ENCODE data around the gene PGS1. TPM values are rescaled to one million over a fixed set of nuclear protein-coding genes. Genes with fewer than 3 reads are reported as not detected.

The PGS1 gene
- total and polyA plus RNA-seq, 2 of the 8 experiments (the other 6 are each of a cell fraction or from before 2014, with no cell fraction given) = 46.7 to 60.0 TPM

GRCh38 chr17:78454346-78454745, 75.9 kb downstream of the PGS1 start:
- no peak overlapping the region for H4K5ac ChIP-seq (ENCODE audit: insufficient read length, low read depth, low read length)
- ChIA-PET POLR2A (ENCODE audit: partially characterized antibody) (interaction anchor here (0.8 kb wide), 1 partner anchor 138 kb away, joined by 3 read pairs; no protein-coding TSS in a partner anchor), CTCF (ENCODE audit: partially characterized antibody) (interaction anchor here (2.0 to 3.2 kb wide), 2 partner anchors 9 to 38 kb away, joined by 5 to 19 read pairs; no protein-coding TSS in a partner anchor)
- no peak overlapping the region for H2BK20ac ChIP-seq (ENCODE audit: low read length)
- H2BK15ac ChIP-seq (ENCODE audit: low read length) = no peak overlapping the region
- no peak overlapping the region for H3K4me3 ChIP-seq (ENCODE audit: extremely low read depth in 1 of 4, insufficient read depth in 2 of 4, low read depth in 3 of 4, low read length in 4 of 4)
- no peaks in the 10 kb centered on the region; a peak in 1 of 7 replicates for H3K4me1 ChIP-seq (replicated peaks in 1 of 4; ENCODE audit: control insufficient read depth in 3 of 4, insufficient read depth in 4 of 4, low read length in 3 of 4)
- peak overlapping the region in 1 of 4 experiments; percentile 5; a peak in 1 of 7 replicates for H3K9ac ChIP-seq (replicated peaks in 1 of 4; ENCODE audit: extremely low read depth in 1 of 4, low read depth in 3 of 4, low read length in 3 of 4)
- no peak overlapping the region for H3K56ac ChIP-seq (replicated peaks; ENCODE audit: insufficient read length, low read depth, low read length)
- no peak overlapping the region for H3K14ac ChIP-seq (ENCODE audit: insufficient read length)
- H2BK120ac ChIP-seq (replicated peaks; ENCODE audit: low read depth, low read length) = no peak overlapping the region
- H3K23ac ChIP-seq (ENCODE audit: insufficient read length) = no peak overlapping the region
- no peak overlapping the region for H2AFZ ChIP-seq (ENCODE audit: low read length)
- H3K36me3 ChIP-seq (ENCODE audit: control insufficient read depth in 2 of 4, insufficient read depth in 4 of 4, low read length in 3 of 4) = no peaks in the 10 kb centered on the region
- no peaks in the 10 kb centered on the region for H4K20me1 ChIP-seq (replicated peaks in 1 of 2; ENCODE audit: control insufficient read depth in 1 of 2, insufficient read depth in 2 of 2, low read length in 2 of 2)
- no peaks in the 10 kb centered on the region for H3K9me3 ChIP-seq (ENCODE audit: insufficient read depth in 2 of 2, low read depth in 1 of 2, low read length in 1 of 2)
- FAIRE-seq (no peak), DNase-seq (ENCODE audit: low read depth in 1 of 2, low spot score in 2 of 2) (no peak)
- no peak overlapping the region for H2BK12ac ChIP-seq (ENCODE audit: low read depth, low read length)
- H4K91ac ChIP-seq (replicated peaks; ENCODE audit: insufficient read length, low read length) = no peak overlapping the region
- no peaks in the 10 kb centered on the region for H3K79me1 ChIP-seq (ENCODE audit: low read depth, low read length)
- H3K27me3 ChIP-seq (replicated peaks in 1 of 4; ENCODE audit: control insufficient read depth in 3 of 4, extremely low read depth in 1 of 4, insufficient read depth in 3 of 4, low read length in 3 of 4) = no peaks in the 10 kb centered on the region
- H3K23me2 ChIP-seq (ENCODE audit: low read depth, low read length) = no peaks in the 10 kb centered on the region
- H3K4me2 ChIP-seq (ENCODE audit: insufficient read depth in 1 of 2, low read depth in 2 of 2, low read length in 2 of 2) = no peak overlapping the region
- no peak overlapping the region for H3K4ac ChIP-seq (replicated peaks; ENCODE audit: insufficient read length, low read depth, low read length)
- H2AK5ac ChIP-seq (ENCODE audit: low read depth, low read length) = no peak overlapping the region
- H3K79me2 ChIP-seq (ENCODE audit: control insufficient read depth in 1 of 2, insufficient read depth in 2 of 2, low read length in 2 of 2) = no peaks in the 10 kb centered on the region
- no peak overlapping the region for H2BK5ac ChIP-seq (ENCODE audit: low read depth, low read length)
- H4K8ac ChIP-seq (ENCODE audit: extremely low read depth, insufficient read depth, low read length) = no peak overlapping the region
- no peak overlapping the region for H3K27ac ChIP-seq (ENCODE audit: low read depth, low read length)
- no peak overlapping the region for H3K18ac ChIP-seq (ENCODE audit: extremely low read depth, low read length)
- WGBS, 2 experiments (ENCODE audit: extremely low coverage in 1 of 2, insufficient coverage in 1 of 2, insufficient read length in 1 of 2, insufficient replicate concordance in 2 of 2, low coverage in 1 of 2, low lambda C conversion rate in 2 of 2, missing lambda C conversion rate in 1 of 2) = 94% methylated on average over 20 of the region's 20 CpGs; no CpG with 5 or more reads in 1 of the 2 experiments
- no peak for TF ChIP-seq SP2 (IDR thresholded peaks at IDR 0.05; ENCODE audit: low read length)
- TF ChIP-seq SUZ12 (IDR thresholded peaks at IDR 0.05; ENCODE audit: low read length) = no peak
- no peak for TF ChIP-seq HDAC6 (IDR thresholded peaks at IDR 0.05; ENCODE audit: low read depth, low read length)
- no peak for TF ChIP-seq EGR1 (IDR thresholded peaks at IDR 0.05; ENCODE audit: borderline replicate concordance, low read depth, low read length)
- TF ChIP-seq SAP30 (IDR thresholded peaks at IDR 0.05; ENCODE audit: insufficient read depth, insufficient replicate concordance, low read length) = no peak
- no peak for TF ChIP-seq ZNF274 (IDR thresholded peaks at IDR 0.05; ENCODE audit: borderline replicate concordance, extremely low read depth, low read length)
- TF ChIP-seq, protein P1, sequence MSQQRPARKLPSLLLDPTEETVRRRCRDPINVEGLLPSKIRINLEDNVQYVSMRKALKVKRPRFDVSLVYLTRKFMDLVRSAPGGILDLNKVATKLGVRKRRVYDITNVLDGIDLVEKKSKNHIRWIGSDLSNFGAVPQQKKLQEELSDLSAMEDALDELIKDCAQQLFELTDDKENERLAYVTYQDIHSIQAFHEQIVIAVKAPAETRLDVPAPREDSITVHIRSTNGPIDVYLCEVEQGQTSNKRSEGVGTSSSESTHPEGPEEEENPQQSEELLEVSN (IDR thresholded peaks at IDR 0.05) = no peak
- TF ChIP-seq FOSL1 (IDR thresholded peaks at IDR 0.05; ENCODE audit: insufficient read depth, low read depth, low read length) = no peak
- TF ChIP-seq MAFK (IDR thresholded peaks at IDR 0.05; ENCODE audit: low read depth, low read length) = no peak
- no peak for TF ChIP-seq BCL11A (IDR thresholded peaks at IDR 0.05; ENCODE audit: low read depth in 2 of 2, low read length in 2 of 2)
- no peak for TF ChIP-seq EZH2 (IDR thresholded peaks at IDR 0.05; ENCODE audit: low read depth, low read length, severe bottlenecking)
- no peak for TF ChIP-seq NANOG (IDR thresholded peaks at IDR 0.05; ENCODE audit: insufficient read depth, low read depth, low read length, poor library complexity, severe bottlenecking)
- no peak for TF ChIP-seq CBX5 (IDR thresholded peaks at IDR 0.05; ENCODE audit: low read depth, low read length)
